ENCODE measurements around the gene UBAC1.

DNA sequence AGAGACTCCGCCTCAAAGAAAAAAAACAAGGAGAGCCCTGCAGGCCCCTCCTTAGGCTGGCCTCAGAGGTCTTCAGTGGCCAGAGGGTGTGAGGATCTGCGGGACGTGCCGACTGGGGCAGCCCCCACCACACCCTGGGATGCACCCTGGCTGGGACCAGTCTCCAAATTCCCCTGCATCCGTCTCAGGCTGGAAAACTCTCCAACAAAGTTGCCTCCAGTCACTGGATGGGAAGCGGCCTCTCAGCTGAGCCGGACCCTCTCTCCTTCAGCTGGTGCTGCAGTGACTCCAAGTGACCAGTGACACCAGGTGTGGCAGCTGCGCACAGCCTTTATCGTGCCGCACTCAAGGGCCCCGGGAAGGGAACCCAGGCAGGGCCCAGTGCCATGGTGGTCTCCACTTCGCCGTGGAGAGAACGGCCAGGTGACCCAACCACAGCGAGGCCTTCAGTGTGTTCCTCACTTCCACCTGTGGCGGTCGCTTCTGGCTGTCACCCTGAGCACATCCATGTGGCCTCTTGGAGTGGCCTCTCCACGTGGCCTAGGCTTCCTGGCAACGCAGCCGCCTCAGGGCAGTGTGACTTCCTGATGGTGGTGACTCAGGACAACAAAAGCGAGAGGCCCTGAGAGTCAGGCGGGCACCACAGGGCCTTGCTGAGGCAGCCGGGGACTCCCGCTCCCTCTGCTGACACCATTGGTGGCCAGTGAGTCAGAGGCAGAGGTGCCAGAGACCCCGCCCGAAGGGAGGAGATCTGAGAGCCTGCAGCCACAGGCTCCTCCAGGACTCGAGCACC, 34.6 kb downstream of the UBAC1 start:
- TF ChIP-seq, protein P1, sequence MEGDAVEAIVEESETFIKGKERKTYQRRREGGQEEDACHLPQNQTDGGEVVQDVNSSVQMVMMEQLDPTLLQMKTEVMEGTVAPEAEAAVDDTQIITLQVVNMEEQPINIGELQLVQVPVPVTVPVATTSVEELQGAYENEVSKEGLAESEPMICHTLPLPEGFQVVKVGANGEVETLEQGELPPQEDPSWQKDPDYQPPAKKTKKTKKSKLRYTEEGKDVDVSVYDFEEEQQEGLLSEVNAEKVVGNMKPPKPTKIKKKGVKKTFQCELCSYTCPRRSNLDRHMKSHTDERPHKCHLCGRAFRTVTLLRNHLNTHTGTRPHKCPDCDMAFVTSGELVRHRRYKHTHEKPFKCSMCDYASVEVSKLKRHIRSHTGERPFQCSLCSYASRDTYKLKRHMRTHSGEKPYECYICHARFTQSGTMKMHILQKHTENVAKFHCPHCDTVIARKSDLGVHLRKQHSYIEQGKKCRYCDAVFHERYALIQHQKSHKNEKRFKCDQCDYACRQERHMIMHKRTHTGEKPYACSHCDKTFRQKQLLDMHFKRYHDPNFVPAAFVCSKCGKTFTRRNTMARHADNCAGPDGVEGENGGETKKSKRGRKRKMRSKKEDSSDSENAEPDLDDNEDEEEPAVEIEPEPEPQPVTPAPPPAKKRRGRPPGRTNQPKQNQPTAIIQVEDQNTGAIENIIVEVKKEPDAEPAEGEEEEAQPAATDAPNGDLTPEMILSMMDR (IDR thresholded peaks at IDR 0.05): no peak
- peak in 1 of 2 donors; percentile 17 for TF ChIP-seq POLR2AphosphoS5 (IDR thresholded peaks at IDR 0.05; ENCODE audit: insufficient read depth in 1 of 2, low read depth in 1 of 2)
- TF ChIP-seq POLR2A (IDR thresholded peaks at IDR 0.05): no peak

Measured in vagina (tissue), 2 donors.